ENCODE results near the gene PTH2R.
"Not testable (repeated sequence)": the region's sequence is repeated elsewhere in the genome, so short reads cannot be mapped to it uniquely, and the experiment has no call there.

Gene PTH2R

DNA sequence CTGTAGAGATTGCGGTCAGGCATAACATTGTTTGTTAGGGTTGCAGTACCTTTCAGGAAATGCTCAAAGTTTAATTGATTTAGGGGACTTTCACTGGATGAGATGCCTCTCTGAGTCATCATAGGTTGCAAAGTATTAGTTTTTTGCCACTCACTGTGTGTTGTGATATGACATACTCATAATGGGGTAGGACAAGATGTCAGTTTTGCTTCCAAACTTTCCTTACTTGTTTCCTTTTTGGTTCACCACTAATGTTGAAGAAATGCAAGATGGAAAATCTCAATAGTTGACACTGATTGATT is 35.0 kb upstream of the PTH2R start:
- H3K4me1 Mint-ChIP-seq: no peaks in the 10 kb centered on the region
- TF ChIP-seq CTCF (IDR thresholded peaks at IDR 0.05; ENCODE audit: unreplicated experiment in 3 of 3): no peak

GRCh38 chr2:208373460-208374089 is 33.0 kb upstream of the PTH2R start:
- Mint-ChIP-seq H3K9me3 (no peaks in the 10 kb centered on the region), H3K27ac (no peak overlapping the region), H3K4me1 (no peaks in the 10 kb centered on the region), H3K36me3 (ENCODE audit: low read depth) (no peaks in the 10 kb centered on the region), H3K27me3 (ENCODE audit: low read depth) (no peaks in the 10 kb centered on the region), H3K4me3 (no peak overlapping the region)
- peak; percentile 83 to 87 (median 87) for TF ChIP-seq CTCF (IDR thresholded peaks at IDR 0.05; ENCODE audit: unreplicated experiment in 3 of 3)

More for the DNA sequence above, 35.0 kb upstream of the PTH2R start:
- Mint-ChIP-seq H3K27ac (no peak overlapping the region), H3K36me3 (ENCODE audit: low read depth) (no peaks in the 10 kb centered on the region), H3K9me3 (peaks cover 2% of the 10 kb centered on the region), H3K4me3 (no peak overlapping the region), H3K27me3 (ENCODE audit: low read depth) (no peaks in the 10 kb centered on the region)

- H3K4me1 Mint-ChIP-seq: no peaks in the 10 kb centered on the region
Measured at GRCh38 chr2:208375491-208376068, 31.0 kb upstream of the PTH2R start.

DNA sequence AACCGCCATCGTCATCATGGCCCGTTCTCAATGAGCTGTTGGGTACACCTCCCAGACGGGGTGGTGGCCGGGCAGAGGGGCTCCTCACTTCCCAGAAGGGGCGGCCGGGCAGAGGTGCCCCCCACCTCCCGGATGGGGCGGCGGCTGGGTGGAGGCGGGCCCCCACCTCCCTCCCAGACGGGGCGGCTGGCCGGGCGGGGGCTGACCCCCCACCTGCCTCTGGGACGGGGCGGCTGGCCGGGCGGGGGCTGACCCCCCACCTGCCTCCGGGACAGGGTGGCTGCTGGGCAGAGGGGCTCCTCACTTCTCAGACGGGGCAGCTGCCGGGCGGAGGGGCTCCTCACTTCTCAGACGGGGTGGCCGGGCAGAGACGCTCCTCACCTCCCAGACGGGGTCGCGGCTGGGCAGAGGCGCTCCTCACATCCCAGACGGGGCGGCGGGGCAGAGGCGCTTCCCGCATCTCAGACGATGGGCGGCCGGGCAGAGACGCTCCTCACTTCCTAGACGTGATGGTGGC is 29.2 kb upstream of the PTH2R start:
- H3K27ac Mint-ChIP-seq; H3K27me3 Mint-ChIP-seq (ENCODE audit: low read depth); H3K4me3 Mint-ChIP-seq; H3K36me3 Mint-ChIP-seq (ENCODE audit: low read depth); H3K4me1 Mint-ChIP-seq; H3K9me3 Mint-ChIP-seq: not testable (repeated sequence)

More at GRCh38 chr2:208375491-208376068, 31.0 kb upstream of the PTH2R start:
- TF ChIP-seq CTCF (IDR thresholded peaks at IDR 0.05; ENCODE audit: unreplicated experiment in 3 of 3): no peak
- no peak overlapping the region for H3K27ac Mint-ChIP-seq
- no peaks in the 10 kb centered on the region for H3K9me3 Mint-ChIP-seq
- no peak overlapping the region for H3K4me3 Mint-ChIP-seq
- H3K27me3 Mint-ChIP-seq (ENCODE audit: low read depth): no peaks in the 10 kb centered on the region
- no peaks in the 10 kb centered on the region for H3K36me3 Mint-ChIP-seq (ENCODE audit: low read depth)

GRCh38 chr2:208379192-208379591 is 27.4 kb upstream of the PTH2R start:
- Mint-ChIP-seq H3K27me3 (ENCODE audit: low read depth) (no peaks in the 10 kb centered on the region), H3K4me1 (no peaks in the 10 kb centered on the region), H3K4me3 (no peak overlapping the region), H3K36me3 (ENCODE audit: low read depth) (no peaks in the 10 kb centered on the region), H3K27ac (peak overlapping the region; percentile 48 to 79 (median 69)), H3K9me3 (no peaks in the 10 kb centered on the region)
- TF ChIP-seq CTCF (IDR thresholded peaks at IDR 0.05; ENCODE audit: unreplicated experiment in 3 of 3): no peak

DNA sequence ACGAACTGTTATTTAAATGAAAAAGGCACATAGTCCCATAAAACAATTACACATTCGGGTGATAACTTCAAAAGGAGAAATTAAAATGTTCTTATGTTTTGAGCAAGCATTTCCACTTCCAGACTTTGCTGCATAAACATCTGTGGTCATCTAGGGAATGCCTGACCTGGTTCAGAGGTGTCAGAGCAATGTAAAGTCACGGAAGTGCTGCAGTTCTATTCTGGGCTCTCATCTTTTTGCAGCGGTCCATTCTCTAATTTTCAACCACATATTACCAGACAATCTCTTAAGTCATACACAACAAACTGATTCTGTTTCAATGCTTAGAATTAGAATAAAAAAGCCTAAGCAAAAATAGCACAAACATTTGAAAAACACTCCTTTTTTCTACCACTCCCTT is 22.0 kb upstream of the PTH2R start:
- TF ChIP-seq CTCF (IDR thresholded peaks at IDR 0.05; ENCODE audit: unreplicated experiment in 3 of 3): no peak
- Mint-ChIP-seq H3K27me3 (ENCODE audit: low read depth) (no peaks in the 10 kb centered on the region), H3K4me3 (no peak overlapping the region), H3K27ac (no peak overlapping the region), H3K4me1 (no peaks in the 10 kb centered on the region), H3K9me3 (no peaks in the 10 kb centered on the region), H3K36me3 (ENCODE audit: low read depth) (no peaks in the 10 kb centered on the region)
